Sigmoid colon (tissue), 7 donors: ENCODE results near the gene GBX1. TPM values are rescaled to one million over a fixed set of nuclear protein-coding genes. Genes with fewer than 3 reads are reported as not detected.

ENCODE experiments used
- DNase-seq: peaks from one replicate; pipeline ENCODE4 v3.0.0-alpha.2; 2019
- H3K27ac ChIP-seq, 4 donors: fragments of 200-600 bp; sonication (generic); one replicate each; pipeline ENCODE4 v1.5.1; 2016 to 2019; ENCODE audit warnings: mild to moderate bottlenecking in 1 of 4
- H3K27me3 ChIP-seq, 3 donors: fragments of 200-600 bp; sonication (generic); one replicate each; pipeline ENCODE4 v1.5.1; 2019; ENCODE audit warnings: mild to moderate bottlenecking in 1 of 3
- H3K36me3 ChIP-seq, 4 donors: fragments of 200-600 bp; sonication (generic); one replicate each; pipeline ENCODE4 v1.5.1; 2016 to 2019
- H3K4me1 ChIP-seq, 4 donors: fragments of 200-600 bp; sonication (generic); one replicate each; pipeline ENCODE4 v1.5.1; 2017 to 2019
- H3K4me3 ChIP-seq, 4 donors: fragments of 200-600 bp; sonication (generic); one replicate each; pipeline ENCODE4 v1.5.1; 2017 to 2019; ENCODE audit warnings: mild to moderate bottlenecking in 2 of 4, moderate library complexity in 1 of 4
- H3K9me3 ChIP-seq, 4 donors: fragments of 200-600 bp in 3 of 4; sonication (generic) in 3 of 4; one replicate each; pipeline versions ENCODE4 v1.5.1 to v1.6.1; 2013 to 2019
- CTCF ChIP-seq, 4 experiments: fragments of 450-650 bp in 3 of 4; fragments of 200-600 bp in 1 of 4; IDR thresholded peaks; one replicate each; pipeline ENCODE4 v1.5.1; 2016 to 2019; ENCODE audit warnings: antibody characterized with exemption in 4 of 4, mild to moderate bottlenecking in 3 of 4, moderate library complexity in 2 of 4
- EP300 ChIP-seq, 4 donors: sonication (generic); formaldehyde crosslinking; IDR thresholded peaks; one replicate each; pipeline ENCODE4 v1.6.1; 2017; ENCODE audit warnings: antibody characterized with exemption in 4 of 4
- POLR2A ChIP-seq, 2 donors: fragments of 450-650 bp; IDR thresholded peaks; one replicate each; pipeline ENCODE4 v1.6.1; 2016; ENCODE audit warnings: antibody characterized with exemption in 2 of 2, mild to moderate bottlenecking in 2 of 2, moderate library complexity in 2 of 2
- POLR2AphosphoS5 ChIP-seq, 4 donors: sonication (generic); formaldehyde crosslinking; IDR thresholded peaks; one replicate each; pipeline ENCODE4 v1.6.1; 2017; ENCODE audit warnings: antibody characterized with exemption in 4 of 4
- WGBS, 2 donors: extraction: QIAGEN DNeasy Blood & Tissue Kit; methylation state at CpG; one replicate each; pipeline ENCODE4 v1.1.7; 2013; 5-methylcytosine and 5-hydroxymethylcytosine counted together
- intact Hi-C: fragments of 100-400 bp; cut with DNase I; formaldehyde crosslinking; loops from one replicate; pipeline ENCODE4 v1.15.1; 2023
- polyA plus RNA-seq, 3 donors: library from polyadenylated mRNA; stranded (reverse); fragments of 200-250 nt; gene quantifications; one replicate each; pipeline ENCODE4 v1.2.3, GENCODE V29; 2013
- total RNA-seq, 4 donors: library from RNA; depleted of rRNA; stranded (reverse); fragments of >200 nt; gene quantifications; one replicate each; pipeline ENCODE4 v1.1.0, GENCODE V29; 2016
- donor health status: healthy with polysubstance abuse.
- donor health status: Bipolar disorder and iron deficiency.
- donor health status: healthy.

The GBX1 gene
- total and polyA plus RNA-seq, 7 donors = not detected

DNA sequence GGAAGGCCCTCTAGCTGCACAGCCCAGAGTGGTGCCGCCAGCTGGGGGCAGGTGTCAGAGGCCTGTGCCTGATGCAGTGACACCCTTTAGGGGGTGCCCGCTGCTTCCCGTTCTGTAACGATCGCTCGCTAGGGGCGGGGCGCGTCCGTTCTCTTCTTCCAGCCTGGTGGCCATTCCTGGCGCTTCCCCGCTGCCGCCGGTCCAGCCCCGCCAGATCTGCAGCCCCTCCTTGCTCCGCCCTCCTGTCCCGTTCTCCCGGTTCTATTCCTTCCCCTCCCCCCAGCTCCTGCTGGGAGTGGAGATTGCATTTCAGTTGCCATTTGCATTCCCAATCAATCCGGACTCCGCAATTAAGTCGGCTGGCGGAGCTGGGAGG is 42.0 kb downstream of the GBX1 start:
- TF ChIP-seq POLR2A (IDR thresholded peaks at IDR 0.05) (no peak), CTCF (IDR thresholded peaks at IDR 0.05) (peak in 1 of 4 experiments; percentile 24)
- Histone ChIP-seq H3K36me3 (peaks cover 27 to 64% (median 48%) of the 10 kb centered on the region in 4 donors), H3K4me1 (peaks cover 0 to 26% (median 15%) of the 10 kb centered on the region in 4 donors), H3K27me3 (no peaks in the 10 kb centered on the region), H3K4me3 (peak overlapping the region in 3 of 4 donors; percentile 40 to 48 (median 47)), H3K27ac (peak overlapping the region in 1 of 4 donors; percentile 19), H3K9me3 (no peaks in the 10 kb centered on the region)
- WGBS, 2 donors = 8 to 36% methylated on average over 22 of the region's 22 CpGs
- intact Hi-C loops = loop anchor here (2.0 kb wide), 1 partner anchor 177 kb away; no protein-coding TSS in a partner anchor
- no peak for DNase-seq

DNA sequence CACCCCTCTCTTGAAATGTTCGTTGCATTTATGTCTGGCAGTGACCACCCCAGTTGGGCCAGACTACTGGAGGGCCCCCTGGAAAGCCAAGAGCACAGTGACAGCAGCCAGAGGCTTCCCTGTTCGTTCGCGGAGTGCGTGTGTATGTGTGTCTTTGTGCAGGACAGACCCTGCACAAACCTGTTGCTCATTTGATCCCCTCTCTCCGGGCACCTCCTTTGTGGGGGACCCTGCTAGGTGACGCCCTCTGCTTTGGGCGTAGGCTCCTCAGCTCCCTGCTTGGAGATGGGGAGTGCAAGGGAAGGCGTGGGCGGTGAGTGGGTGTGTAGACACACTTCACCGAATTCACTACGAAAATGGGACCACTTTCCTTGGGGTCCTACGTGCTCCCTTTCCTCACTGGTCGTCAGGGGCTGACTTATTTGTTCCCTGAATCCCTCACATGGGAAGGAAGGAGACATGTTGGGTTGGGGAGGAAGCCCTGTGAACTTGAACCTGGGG is 42.5 kb downstream of the GBX1 start:
- Histone ChIP-seq H3K36me3 (peaks cover 27 to 64% (median 48%) of the 10 kb centered on the region in 4 donors), H3K27me3 (no peaks in the 10 kb centered on the region), H3K4me1 (peaks cover 0 to 26% (median 15%) of the 10 kb centered on the region in 4 donors), H3K27ac (no peak overlapping the region), H3K4me3 (peak overlapping the region in 1 of 4 donors; percentile 47), H3K9me3 (no peaks in the 10 kb centered on the region)
- TF ChIP-seq EP300 (IDR thresholded peaks at IDR 0.05) (no peak), CTCF (IDR thresholded peaks at IDR 0.05) (no peak), POLR2AphosphoS5 (IDR thresholded peaks at IDR 0.05) (no peak), POLR2A (IDR thresholded peaks at IDR 0.05) (no peak)
- intact Hi-C loops = loop anchor here (1.0 to 2.0 kb wide), 2 partner anchors 47 to 178 kb away; no protein-coding TSS in a partner anchor
- no peak for DNase-seq
- WGBS, 2 donors = 82 to 92% methylated on average over 14 of the region's 14 CpGs

GRCh38 chr7:151124481-151124880 is 43.0 kb downstream of the GBX1 start:
- DNase-seq = no peak
- 84 to 93% methylated on average over 7 of the region's 7 CpGs for WGBS, 2 donors
- Histone ChIP-seq H3K4me1 (peaks cover 0 to 26% (median 15%) of the 10 kb centered on the region in 4 donors), H3K27ac (no peak overlapping the region), H3K4me3 (no peak overlapping the region), H3K9me3 (no peaks in the 10 kb centered on the region), H3K27me3 (no peaks in the 10 kb centered on the region), H3K36me3 (peaks cover 25 to 64% (median 48%) of the 10 kb centered on the region in 4 donors)
- intact Hi-C loops = loop anchor here (1.0 to 2.0 kb wide), 2 partner anchors 48 to 178 kb away; no protein-coding TSS in a partner anchor
- no peak for TF ChIP-seq EP300 (IDR thresholded peaks at IDR 0.05)

DNA sequence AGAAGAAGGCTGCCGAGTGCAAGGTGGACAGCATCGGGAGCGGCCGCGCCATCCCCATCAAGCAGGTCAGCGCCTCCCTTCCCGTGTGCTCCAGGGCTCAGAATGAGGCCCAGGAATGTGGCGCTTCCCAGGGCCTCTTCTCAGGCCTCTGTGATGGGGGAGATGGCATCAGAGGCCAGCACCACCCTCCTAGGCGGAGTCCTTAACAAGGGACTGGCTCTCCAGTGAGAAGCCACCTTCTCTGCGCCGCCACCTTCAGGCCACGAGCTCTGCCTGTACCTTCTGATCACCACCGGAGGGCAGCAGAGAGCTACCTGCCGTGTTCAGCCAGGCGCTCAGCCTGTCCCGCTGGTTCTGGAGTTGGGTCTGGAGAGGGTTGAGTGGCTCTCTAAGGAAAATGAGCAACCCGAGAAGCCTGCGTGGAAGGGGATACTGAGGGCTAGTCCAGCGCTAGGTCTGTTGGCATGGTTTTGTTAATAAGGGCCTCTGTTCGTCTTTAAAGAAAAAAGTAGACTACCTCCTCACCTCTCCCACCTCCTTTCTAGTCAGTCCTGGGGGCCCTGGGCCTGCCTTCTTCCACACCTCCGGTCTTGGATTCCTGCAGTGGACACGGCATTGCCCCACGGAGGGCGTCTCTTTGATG is 43.6 kb downstream of the GBX1 start:
- WGBS, 2 donors = 45 to 51% methylated on average over 24 of the region's 24 CpGs
- H3K27ac ChIP-seq = no peak overlapping the region
- H3K9me3 ChIP-seq = no peaks in the 10 kb centered on the region
- H3K4me3 ChIP-seq = no peak overlapping the region
- intact Hi-C loops = loop anchor here (1.0 to 2.0 kb wide), 2 partner anchors 48 to 179 kb away; no protein-coding TSS in a partner anchor
- peaks cover 0 to 26% (median 15%) of the 10 kb centered on the region in 4 donors for H3K4me1 ChIP-seq
- TF ChIP-seq CTCF (IDR thresholded peaks at IDR 0.05) (peak; percentile 93 to 98 (median 96)), POLR2AphosphoS5 (IDR thresholded peaks at IDR 0.05) (no peak)
- peak; percentile 91 for DNase-seq
- H3K36me3 ChIP-seq = peaks cover 19 to 64% (median 48%) of the 10 kb centered on the region in 4 donors
- H3K27me3 ChIP-seq = no peaks in the 10 kb centered on the region

- peaks cover 0 to 26% (median 15%) of the 10 kb centered on the region in 4 donors for H3K4me1 ChIP-seq
- no peaks in the 10 kb centered on the region for H3K27me3 ChIP-seq
- no peak for TF ChIP-seq CTCF (IDR thresholded peaks at IDR 0.05)
- no peak for TF ChIP-seq POLR2A (IDR thresholded peaks at IDR 0.05)
- no peak for DNase-seq
- no peaks in the 10 kb centered on the region for H3K9me3 ChIP-seq
- intact Hi-C loops = no loop called here
- no peak overlapping the region for H3K4me3 ChIP-seq
- 90 to 93% methylated on average over 50 of the region's 50 CpGs for WGBS, 2 donors
- no peak overlapping the region for H3K27ac ChIP-seq
- H3K36me3 ChIP-seq = peaks cover 19 to 64% (median 48%) of the 10 kb centered on the region in 4 donors
These were observed 44.2 kb downstream of the GBX1 start for GRCh38 chr7:151123158-151123821.
